GM18858 (cell line): ENCODE data around the gene AGAP1.

Experiments
- ATAC-seq: cut with Tn5 transposase; IDR thresholded peaks from one replicate; pipeline ENCODE4 v1.9.1; 2021; ENCODE audit not compliant: unreplicated experiment

Gene AGAP1

DNA sequence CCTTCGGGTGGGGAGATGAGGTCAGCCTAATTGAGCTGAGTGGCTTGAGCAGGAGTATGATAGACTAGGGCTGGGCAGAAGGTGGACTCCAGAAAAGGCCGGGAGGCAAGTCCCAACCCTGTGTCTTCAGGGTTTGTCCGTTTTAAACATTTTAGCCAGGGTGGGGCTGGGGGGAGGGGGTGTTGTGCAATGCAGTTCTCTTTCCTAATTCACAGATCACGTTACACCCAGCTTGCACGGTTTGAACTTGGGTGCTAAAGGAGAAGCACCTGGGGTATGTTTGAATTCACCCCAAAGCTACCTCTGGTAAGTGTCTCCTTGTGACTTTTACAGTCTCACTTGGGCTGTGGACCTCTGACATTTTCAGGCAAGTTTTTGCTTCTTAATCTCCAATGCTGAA is 233.3 kb downstream of the AGAP1 start:
- no peak for ATAC-seq

DNA sequence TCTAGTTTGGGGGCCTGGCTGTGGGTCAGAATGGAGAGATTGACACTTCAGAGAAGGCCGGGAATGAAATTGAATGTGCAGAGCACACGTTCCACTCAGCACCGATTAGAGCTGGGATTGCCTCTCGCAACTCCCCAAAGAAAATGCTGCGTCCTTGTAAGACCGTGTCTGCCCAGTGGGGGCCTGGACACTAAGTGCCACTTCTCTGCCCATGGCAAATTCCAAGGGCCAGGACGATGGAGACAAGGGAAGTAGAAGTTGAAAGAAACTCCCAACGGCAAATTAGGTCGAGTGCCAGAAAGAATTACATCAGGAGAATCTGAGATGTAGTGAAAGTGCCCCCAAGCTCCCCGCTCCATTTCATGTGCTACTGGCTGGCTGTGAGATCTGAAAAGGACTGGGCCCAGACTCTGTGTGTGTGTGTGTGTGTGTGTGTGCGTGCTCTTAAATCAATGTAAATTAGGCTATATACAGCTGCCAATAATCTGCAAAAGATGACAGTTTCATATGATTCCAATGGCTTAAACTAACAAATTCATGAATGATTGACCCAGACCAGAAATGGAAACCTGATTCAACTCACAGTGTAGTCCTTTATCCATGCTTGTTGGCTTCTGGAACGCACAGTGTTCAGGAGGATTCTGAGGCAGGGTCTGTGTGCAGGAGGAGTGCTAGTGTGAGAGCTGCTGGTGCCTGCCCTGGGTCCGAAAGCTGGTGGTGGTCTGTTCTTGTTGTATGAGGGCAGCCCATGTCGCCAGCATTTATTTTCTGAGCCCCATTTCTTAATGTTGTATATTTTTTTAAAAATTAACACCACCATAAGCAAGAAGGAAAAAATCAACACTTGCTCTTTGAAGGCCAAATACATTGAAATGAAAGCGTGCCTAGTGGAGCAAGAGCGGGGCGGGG is 234.3 kb downstream of the AGAP1 start:
- ATAC-seq: no peak

DNA sequence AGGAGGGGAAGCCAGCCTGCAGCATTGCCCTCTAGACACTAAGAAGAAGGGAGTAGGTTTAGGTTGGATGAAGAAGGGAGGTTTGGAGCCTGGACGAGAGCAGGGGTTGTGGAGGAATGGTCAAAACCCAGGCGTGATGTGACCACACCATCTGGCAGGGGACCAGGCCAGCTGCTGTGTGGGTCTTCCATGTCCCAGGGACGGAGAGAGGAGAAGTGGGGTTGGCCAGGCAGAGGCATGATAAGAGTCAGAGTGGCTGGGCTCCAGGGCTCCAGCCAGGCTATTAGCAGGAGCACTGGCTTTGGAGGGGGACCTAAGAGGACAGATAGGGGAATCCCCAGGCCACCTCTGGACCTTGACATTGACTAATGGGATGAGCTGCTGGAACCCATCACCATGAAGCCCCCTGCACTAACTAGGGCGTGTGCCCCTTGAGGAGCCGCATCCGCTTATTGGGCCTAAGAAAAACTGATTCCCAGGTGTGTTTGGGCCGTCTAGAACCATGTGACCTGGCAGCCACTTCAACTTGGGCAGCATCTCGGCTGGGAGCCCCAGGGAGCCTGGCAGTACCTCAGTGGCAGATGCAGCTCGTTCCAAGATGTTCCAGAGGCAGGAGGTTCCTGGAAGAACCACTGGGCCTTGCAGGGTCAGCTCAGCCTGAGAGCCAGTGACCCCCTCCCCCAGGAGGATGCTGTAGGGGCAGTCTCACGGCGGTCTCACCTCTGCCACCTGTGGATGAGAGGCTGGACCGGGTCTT is 235.1 kb downstream of the AGAP1 start:
- no peak for ATAC-seq

DNA sequence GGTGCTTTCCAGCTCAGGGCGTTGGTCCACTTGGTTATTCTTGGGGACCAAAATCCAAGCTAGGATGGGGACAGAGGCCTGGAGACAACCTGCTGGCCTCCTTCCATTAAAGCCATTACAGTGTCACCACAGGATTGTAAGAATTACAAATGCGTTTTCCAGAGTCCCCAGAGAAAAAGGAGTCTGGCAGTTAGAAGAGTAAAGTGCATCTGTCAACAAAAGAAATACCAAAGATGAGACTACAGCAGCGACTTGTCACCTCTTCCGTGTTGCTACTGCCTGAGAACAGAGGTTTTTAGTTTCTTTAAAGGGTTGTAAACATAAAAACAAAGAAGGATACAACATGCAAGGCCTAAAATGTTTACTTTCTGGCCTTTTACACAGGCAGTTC is 235.7 kb downstream of the AGAP1 start:
- no peak for ATAC-seq

DNA sequence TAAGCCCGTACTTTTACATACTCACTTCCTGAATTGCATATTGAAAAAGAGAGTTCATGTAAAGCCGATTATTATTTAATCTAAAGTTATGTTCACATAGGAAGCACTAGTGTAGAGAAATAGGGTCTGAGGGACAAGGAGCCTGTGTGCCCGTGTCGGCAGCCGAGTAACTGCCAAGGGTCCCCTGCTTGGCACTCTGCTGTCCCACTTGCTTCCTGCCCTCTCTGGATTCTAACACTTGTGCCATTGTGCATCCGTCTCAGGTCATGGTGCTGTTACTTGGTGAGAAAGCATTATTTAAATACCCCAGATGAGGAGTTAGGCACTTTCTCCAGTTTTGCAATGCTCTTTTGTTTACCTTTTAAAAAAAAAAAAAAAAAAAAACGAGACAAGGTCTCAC is 236.3 kb downstream of the AGAP1 start:
- no peak for ATAC-seq

DNA sequence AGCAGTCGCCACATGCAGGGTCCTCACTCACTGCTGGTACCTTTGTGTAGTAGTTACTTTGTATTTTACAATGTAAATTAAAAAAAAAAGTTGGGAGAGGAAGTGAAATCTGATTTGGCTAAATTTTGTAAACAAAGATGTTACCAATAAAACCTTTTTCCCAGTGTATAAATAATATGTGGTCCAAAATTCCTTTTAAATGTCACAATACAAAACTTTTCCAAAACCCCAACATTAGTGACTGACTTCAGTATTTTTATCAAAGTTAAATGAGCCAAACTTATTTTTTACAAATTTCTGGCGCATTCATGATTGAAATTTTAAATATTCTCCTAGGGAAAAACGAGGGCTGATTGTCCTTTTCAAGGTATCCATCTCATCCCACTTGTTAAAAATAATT is 239.9 kb downstream of the AGAP1 start:
- no peak for ATAC-seq

DNA sequence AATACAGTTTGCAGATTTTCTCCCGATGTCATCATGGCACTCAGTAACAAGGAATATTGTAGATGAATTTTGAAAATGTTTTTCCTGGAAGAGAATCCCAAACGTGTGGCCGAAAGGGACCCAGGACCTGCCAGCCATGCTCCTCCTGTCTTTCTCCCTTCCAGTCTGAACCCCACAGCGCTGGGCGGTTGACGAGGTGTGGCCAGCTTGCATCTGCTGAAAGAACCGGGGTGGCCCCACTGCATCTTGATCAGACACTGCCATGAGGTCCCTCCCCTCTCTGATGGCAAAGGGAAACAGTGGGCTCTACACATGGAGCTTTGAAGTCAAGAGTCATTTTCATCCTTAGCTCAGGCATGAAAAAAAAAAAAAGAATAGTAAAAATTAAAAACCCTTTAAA is 240.3 kb downstream of the AGAP1 start:
- ATAC-seq: no peak

DNA sequence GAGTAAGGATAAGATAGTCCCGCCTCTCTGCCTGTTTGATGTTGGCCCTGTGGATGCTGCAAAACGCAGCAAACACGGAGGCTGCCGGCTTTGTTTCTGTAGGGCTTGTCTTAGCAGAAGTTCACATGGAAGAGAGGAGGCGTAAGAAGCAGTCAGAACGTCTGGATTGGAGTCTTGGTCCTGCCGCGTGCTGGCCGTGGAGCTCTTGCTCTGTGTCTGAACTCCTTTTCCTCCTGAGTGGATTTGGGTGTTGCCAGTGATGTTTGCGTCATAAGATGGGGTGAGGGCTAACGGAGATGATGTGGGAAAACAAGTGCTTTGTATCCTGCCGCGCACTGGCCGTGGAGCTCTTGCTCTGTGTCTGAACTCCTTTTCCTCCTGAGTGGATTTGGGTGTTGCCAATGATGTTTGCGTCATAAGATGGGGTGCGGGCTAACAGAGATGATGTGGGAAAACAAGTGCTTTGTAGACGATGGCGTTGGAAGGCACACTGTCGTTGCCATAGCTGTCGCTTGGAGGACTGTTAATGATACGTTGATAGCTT is 240.9 kb downstream of the AGAP1 start:
- ATAC-seq: no peak

DNA sequence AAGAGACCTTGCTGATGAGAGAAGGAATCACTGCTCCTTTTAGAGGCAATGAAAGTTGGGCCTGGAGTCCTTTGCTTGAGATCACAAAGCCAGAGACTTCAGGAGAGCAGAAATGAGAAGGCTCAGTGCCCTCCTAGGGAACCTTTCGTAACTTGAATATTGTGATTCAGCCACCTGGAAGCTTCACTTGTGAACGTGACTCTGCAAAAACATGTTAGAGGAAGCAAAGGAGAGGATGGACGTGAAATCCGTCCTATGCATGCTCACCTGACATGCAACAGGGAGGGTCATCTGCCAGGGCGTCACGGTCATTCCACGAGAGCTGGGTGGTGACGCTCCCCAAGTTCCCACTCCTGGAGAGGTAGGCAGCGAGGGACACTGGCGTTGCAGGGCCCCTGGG is 243.6 kb downstream of the AGAP1 start:
- ATAC-seq: no peak

DNA sequence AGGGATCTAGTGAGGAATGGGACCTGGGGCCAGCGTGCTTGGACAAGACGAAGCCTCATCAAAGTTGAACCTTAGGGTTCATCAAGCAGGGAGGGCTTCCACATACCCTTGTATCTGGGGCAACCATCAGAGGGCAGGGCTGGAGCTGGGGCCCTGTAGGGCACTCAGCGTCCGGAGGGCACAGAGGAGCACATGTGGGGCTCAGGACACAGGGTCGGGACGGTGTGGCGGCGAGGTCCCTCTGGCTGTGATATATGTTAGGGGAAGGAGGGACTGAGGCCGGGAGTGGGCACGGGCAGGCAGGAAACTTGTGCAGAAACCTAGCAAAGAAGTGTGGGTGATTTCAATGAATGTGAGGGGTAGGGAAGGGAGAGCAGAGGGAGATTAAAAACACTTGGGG is 244.0 kb downstream of the AGAP1 start:
- no peak for ATAC-seq

DNA sequence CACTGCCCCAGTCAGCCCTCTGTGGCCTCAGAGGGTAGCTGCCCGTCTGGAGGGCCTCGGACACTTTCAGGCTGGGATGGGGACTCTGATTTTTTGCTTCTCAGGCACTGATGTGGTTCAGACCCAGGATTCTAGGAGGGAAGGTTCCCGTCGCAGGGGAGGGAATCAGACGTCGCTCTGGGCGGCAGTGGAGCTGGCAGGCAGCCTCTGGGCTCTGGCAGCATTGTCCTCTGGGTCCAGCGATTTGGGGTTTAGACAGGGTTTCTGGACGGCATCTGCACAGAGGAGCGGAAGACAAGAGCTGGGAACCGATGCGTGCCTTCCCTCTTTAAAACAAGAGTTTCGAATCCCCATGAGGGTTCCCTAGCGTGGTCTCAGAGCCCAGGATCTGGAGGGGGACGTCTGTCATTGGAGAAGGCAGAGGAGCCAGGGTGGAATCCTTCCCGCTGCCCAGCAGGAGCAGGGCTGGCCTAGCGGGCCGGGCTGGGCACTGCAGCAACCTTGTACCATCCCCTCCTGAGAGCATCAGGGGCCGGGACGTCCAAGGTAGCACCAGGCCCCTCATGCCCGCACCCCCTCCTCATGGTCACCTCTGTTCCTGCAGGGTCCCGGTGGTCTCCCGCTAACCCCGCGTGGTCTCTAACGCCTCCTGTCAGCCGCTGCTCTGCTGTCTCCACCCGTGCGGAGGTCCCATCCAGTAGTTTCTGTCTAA is 246.0 kb downstream of the AGAP1 start:
- ATAC-seq: no peak

DNA sequence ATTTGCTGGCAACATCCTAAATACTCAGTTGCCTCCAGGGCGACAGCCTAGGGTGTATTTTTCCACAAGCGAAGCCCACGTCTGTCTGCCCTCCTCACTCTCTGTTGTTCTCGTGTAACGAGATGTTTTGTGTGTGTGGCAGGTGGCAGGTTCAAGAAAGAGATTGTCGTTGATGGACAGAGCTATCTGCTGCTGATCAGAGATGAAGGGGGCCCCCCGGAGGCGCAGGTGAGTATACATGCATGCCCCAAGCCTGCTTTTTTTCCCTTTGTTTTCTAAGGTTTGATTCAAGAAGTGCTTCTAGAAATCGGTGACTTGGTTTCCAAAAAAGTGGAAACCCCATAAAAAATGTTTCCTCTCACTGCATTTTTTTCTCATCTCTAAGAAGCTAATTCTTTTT is 247.0 kb downstream of the AGAP1 start:
- ATAC-seq: no peak

DNA sequence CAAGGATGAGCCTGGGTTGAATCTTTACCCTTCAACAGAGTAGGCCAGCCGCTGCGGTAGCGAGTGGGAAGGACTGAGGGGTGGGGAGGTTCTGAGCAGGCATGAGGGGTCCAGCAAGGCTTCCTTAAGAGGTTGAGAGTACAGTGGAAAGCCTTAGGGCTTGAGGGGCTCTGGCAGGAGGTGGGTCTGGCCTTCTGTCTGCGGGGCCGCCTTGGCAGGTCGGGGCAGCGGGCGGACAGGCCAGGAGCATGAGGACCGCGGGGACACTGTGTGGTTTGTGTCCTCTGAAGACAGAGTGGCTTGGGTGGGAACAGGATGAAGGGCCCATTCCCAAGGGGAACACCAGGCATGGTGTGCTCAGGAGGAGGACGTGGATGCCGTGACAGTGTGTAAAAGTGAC is 250.3 kb downstream of the AGAP1 start:
- no peak for ATAC-seq

DNA sequence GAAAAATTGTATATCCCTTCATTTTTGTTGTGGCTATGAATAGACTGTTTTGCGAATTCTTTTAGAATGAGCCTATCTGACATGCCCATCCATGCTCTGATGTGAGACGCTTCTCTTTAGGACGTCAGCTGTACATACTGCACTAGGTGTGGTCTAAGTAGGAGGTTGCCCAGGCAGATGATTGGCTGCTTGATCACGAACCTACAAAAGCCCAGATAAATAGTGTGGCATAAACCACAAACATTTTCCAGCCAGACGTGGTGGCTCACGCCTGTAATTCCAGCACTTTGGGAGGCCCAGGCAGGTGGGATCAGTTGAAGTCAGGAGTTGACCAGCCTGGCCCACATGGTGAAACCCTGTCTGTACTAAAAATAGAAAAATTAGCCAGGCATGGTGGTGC is 251.8 kb downstream of the AGAP1 start:
- ATAC-seq: no peak

DNA sequence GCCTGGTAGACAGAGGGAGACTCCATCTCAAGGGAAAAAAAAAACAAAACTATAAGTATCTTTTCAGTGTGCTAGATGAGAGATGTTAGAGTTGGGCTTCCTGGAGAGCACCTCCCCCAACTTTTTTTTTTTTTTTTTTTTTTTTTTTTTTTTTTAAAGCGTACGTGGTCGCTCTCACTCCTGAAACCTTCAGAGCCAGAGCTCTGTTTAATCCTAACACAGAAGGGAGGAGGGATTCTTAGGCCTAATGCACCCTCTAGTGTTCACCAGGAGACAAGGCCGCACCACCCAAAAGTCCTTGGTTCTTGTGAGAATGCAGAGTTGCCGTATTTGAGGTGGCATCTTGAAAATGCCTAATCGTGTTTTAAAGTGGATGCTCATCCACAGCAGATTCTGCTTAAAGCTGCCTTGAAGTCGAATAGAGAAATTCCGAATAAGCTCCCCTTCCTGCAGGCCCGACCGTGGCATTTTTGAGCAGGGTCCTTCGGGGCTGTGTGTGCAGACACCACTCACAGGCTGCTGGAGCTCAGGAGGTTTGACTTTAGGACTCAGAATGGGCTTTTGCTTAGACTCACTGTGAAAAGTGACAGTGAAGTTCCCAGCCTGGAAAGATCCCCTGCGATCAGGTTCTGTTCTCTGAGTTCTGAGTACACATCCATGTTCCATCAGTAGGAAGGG is 252.6 kb downstream of the AGAP1 start:
- ATAC-seq: no peak

DNA sequence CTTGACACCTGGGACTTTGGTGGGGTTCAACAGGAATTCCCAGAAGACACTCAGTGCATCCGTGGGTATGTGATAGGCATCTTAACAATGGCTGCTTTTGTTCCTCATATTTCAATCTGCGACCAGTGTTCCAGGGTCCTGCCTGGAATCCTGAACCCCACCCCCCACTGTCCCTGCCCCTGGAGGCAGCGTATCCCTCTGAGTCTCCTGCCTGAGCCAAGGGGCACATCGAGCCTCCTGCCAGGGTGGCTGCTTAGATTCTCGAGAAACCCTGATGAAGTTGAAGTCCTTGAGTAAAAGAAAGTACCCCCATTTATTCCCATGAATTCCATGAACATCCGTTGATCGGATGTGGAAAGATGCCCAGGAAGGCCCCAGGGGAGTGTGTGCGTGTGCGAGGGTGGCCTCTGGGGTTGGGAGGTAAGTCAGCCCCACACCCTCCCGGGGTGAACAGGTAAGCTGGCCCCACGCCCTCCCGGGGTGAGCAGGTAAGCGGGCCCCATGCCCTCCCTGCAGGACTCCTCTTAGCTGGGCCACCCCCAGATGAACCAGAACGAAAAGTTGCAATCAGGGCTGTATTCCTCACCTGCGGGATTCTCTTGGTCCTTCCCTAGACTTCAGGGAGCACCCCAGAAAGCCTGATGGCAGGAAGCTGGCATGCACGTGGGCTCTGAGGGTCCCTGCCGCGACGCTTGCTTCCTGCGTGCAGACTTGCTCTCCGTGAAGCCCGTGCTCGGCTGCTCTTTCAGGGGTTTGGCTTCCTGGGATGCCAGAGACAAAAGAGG is 253.3 kb downstream of the AGAP1 start:
- no peak for ATAC-seq

DNA sequence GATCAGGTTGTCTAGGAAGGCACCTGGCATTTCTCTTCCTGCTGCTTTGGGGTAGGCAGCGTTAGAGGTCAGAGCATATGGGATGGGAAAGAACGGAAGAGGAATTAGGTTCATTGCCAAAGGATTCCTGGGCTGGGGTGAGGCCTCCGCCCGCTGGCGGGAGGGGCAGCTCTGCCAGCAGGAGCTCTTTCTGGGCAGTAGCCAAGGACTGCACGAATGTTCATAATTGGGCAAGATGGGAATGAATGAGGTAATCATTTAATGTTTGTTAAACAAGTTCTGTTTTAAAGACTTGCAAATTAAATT is 253.9 kb downstream of the AGAP1 start:
- no peak for ATAC-seq

DNA sequence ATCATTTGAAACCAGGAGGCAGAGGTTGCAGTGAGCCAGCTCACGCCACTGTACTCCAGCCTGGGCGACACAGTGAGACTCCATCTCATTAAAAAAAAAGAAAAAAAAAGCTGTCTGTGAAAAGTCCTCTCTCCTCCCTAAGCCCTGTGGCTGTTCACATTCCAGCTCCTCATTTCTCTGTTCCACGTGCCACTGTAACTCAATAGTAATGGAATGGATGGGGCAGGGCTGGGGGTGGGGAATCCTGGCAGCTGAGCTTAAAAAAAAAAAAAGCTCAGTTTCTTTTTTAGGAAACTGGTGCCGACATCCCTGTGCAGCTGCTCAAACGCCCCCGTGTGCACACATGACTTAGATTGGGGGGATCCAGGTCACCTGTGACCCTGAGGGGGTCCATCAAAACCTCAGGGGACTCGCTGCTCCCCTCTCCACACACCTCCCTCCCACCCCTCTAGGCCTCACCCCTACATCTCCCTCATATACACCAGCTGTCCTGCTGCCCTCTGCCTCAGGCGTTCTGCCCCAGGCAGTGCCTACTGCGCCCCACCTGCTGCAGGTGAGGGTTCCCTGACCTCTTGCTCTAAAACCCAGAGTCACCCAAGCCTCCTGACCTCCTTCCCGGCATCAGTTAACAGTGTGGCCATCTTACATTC is 255.4 kb downstream of the AGAP1 start:
- no peak for ATAC-seq

DNA sequence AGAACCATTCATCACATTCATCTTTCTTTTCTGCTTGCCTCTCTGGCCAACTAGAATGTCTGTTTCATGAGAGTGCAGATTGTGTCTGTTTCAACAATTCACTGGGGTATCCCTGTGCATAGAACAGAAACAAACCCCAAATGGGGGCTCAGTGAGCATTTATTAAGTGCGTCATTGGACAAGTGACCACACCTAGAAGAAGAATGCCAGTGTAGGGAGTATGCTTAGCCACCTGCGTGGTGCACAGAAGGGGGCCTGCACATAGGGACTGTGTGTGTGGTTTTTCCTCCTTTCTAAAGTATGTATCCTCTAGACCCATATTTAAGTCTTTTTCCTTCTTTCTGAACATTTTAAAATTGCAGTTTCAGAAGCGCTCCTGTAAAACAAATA is 255.9 kb downstream of the AGAP1 start:
- no peak for ATAC-seq

DNA sequence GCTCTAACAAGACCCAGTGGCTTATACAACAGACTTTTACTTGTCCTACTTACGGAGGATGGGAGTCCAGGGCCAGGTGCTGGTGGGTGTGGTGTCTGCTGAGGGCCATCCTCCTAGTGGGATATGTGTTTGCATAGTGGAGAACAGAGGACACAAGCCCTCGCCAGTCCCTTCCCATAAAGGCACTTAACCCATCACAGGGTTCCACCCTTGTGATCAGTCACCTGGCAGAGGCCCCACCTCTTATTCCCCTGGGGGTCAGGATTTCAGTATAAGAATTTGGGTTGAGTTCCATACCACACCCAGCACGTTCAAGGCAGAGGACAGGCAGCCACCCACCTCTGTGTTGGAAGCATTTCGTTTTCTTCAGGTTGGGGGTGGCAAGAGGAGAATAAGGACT is 259.0 kb downstream of the AGAP1 start:
- no peak for ATAC-seq
